Measurements from ENCODE around the gene RAD18. TPM values are rescaled to one million over a fixed set of nuclear protein-coding genes. Genes with fewer than 3 reads are reported as not detected.
A peak's percentile ranks its signal among the peaks of the same experiment; 100 is the strongest.

Gene RAD18
- total and polyA plus RNA-seq, 9 of the 15 experiments (the other 6 are each of a cell fraction or from before 2014, with no cell fraction given): 19.2 to 49.4 (median 34.4) TPM

- no peak for TF ChIP-seq ZNF318 (IDR thresholded peaks at IDR 0.05; ENCODE audit: borderline replicate concordance in 1 of 2, low read depth in 1 of 2)
- peak; percentile 58; the same call in 1 of the 2 replicates for TF ChIP-seq JUN (IDR thresholded peaks at IDR 0.05; ENCODE audit: borderline replicate concordance, low read depth, low read length)
- TF ChIP-seq JUN (CRISPR knock-in tag; IDR thresholded peaks at IDR 0.05; ENCODE audit: borderline replicate concordance): no peak; the same call in 1 of the 2 replicates
- peak; percentile 50; the same call in 1 of the 2 replicates for TF ChIP-seq ZKSCAN1 (IDR thresholded peaks at IDR 0.05; ENCODE audit: low read depth, low read length)
- no peak for TF ChIP-seq SMAD4 (CRISPR knock-in tag; conservative IDR thresholded peaks at IDR 0.05)
- no peak for TF ChIP-seq CBX8 (IDR thresholded peaks at IDR 0.05; ENCODE audit: borderline replicate concordance, extremely low read depth, low read depth, low read length, poor library complexity, severe bottlenecking)
- peak; percentile 96 for TF ChIP-seq C11orf30 (IDR thresholded peaks at IDR 0.05; ENCODE audit: low read depth)
- no peak for TF ChIP-seq OTX1 (CRISPR knock-in tag; IDR thresholded peaks at IDR 0.05)
- TF ChIP-seq NONO (IDR thresholded peaks at IDR 0.05; ENCODE audit: low read depth in 2 of 2, low read length in 1 of 2): 0 out of 4 replicates have a peak, but pooled peaks of 1 of the 2 experiments have one; percentile 16
- TF ChIP-seq ZNF12 (CRISPR knock-in tag; IDR thresholded peaks at IDR 0.05): peak; percentile 53; the same call in 1 of the 2 replicates
- TF ChIP-seq, protein P1, sequence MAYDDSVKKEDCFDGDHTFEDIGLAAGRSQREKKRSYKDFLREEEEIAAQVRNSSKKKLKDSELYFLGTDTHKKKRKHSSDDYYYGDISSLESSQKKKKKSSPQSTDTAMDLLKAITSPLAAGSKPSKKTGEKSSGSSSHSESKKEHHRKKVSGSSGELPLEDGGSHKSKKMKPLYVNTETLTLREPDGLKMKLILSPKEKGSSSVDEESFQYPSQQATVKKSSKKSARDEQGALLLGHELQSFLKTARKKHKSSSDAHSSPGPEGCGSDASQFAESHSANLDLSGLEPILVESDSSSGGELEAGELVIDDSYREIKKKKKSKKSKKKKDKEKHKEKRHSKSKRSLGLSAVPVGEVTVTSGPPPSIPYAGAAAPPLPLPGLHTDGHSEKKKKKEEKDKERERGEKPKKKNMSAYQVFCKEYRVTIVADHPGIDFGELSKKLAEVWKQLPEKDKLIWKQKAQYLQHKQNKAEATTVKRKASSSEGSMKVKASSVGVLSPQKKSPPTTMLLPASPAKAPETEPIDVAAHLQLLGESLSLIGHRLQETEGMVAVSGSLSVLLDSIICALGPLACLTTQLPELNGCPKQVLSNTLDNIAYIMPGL (CRISPR knock-in tag; IDR thresholded peaks at IDR 0.05): no peak; the same call in 1 of the 2 replicates
- TF ChIP-seq PCBP1 (IDR thresholded peaks at IDR 0.05; ENCODE audit: low read depth, low read length, poor library complexity, severe bottlenecking): no peak
- TF ChIP-seq CBX3 (IDR thresholded peaks at IDR 0.05; ENCODE audit: borderline replicate concordance in 1 of 2, low read length in 2 of 2): no peak; a peak in 1 of 3 replicates
- TF ChIP-seq BRD4 (IDR thresholded peaks at IDR 0.05): no peak
- no peak for TF ChIP-seq RBM25 (IDR thresholded peaks at IDR 0.05; ENCODE audit: low read depth, low read length, severe bottlenecking)
- TF ChIP-seq ZNF212 (CRISPR knock-in tag; IDR thresholded peaks at IDR 0.05): no peak
- TF ChIP-seq KLF16 (IDR thresholded peaks at IDR 0.05): no peak
- no peak for TF ChIP-seq MCM3 (IDR thresholded peaks at IDR 0.05)
These were observed at the start of gene RAD18 (continued) for GRCh38 chr3:8963137-8963853.
